GM13977 (cell line): ENCODE data around the gene GBA2.

Source experiments
- DNase-seq: peaks from one replicate; pipeline ENCODE4 v3.0.0; 2012; ENCODE audit warnings: low spot score
- CTCF ChIP-seq: IDR thresholded peaks from 2 replicates; pipeline ENCODE4 v1.5.1; 2012; ENCODE audit warnings: mild to moderate bottlenecking, control low read depth; ENCODE audit not compliant: insufficient read depth; ENCODE audit errors: extremely low read depth, missing control alignments
- in situ Hi-C: fragments of 300-500 bp; cut with MboI; formaldehyde crosslinking; loops from one replicate; pipeline ENCODE4 v1.12.0; 2022; ENCODE audit warnings: low sequenced_read_pairs, low pct_unique_long_range_greater_than_20kb, mixed read lengths, inconsistent platforms; ENCODE audit not compliant: unreplicated experiment

Gene GBA2

GRCh38 chr9:35743880-35744518, 5.0 kb downstream of the GBA2 start:
- TF ChIP-seq CTCF, result no peak
- in situ Hi-C loops, result no loop called here
- no peak for DNase-seq

DNA sequence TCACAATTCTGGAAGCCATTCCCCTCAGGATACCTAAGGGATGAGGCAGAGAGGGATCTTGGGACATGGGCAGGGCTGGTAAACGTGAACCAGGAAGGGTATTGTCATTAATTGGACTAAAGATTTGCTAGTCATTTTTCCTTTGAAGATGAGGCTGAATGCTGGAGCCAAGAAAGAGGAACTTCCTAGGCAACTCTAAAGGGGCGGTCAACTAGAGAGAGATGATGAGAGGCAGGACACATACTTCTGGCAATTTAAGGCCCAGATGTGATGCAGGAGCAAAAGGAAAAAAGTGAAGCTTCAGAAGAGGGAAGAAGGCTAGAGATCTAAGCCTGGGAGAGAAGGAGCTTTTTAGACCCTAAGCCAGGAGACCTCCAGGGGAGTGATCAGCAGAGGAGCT, 5.6 kb downstream of the GBA2 start:
- DNase-seq, result no peak
- in situ Hi-C loops, result no loop called here
- TF ChIP-seq CTCF, result no peak

GRCh38 chr9:35741740-35742139, 7.3 kb downstream of the GBA2 start:
- DNase-seq, result no peak
- no peak for TF ChIP-seq CTCF
- in situ Hi-C loops, result no loop called here

- in situ Hi-C loops, result no loop called here
- no peak for DNase-seq
- no peak for TF ChIP-seq CTCF
These were observed 8.8 kb downstream of the GBA2 start for GRCh38 chr9:35740243-35740642.

DNA sequence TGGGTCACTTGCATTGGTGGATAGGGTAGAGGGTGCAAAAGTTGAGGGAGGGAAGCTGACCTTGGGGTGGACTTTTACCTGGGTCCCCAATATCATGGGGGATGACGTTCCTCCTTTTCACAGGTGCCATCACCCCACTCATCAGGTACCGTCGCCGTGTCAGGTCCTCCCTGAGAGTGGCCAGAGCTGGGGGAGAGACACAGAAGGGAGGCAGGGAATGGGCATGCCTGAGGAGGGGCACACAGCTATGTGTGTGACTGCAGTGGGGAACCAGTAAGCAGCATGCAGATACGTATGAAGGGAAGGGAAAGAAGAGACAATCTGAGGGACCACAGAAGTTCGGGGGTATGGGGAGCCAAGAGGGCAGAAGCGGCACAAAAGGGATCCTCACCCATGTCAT, 10.1 kb downstream of the GBA2 start:
- in situ Hi-C loops, result no loop called here

GRCh38 chr9:35738186-35738585, 10.8 kb downstream of the GBA2 start:
- in situ Hi-C loops, result no loop called here
- TF ChIP-seq CTCF, result no peak
- DNase-seq, result no peak

More for the DNA sequence above, 10.1 kb downstream of the GBA2 start:
- no peak for DNase-seq
- TF ChIP-seq CTCF, result no peak
